HepG2 (cell line): Measurements from ENCODE around the gene GMEB2. TPM values are rescaled to one million over a fixed set of nuclear protein-coding genes. Genes with fewer than 3 reads are reported as not detected.

ENCODE experiments used
- AGO1 ChIP-seq: fragments of 200-400 bp; formaldehyde crosslinking; IDR thresholded peaks from 2 replicates; pipeline ENCODE4 v1.6.1; 2017; ENCODE audit warnings: mild to moderate bottlenecking, low read depth, low read length, moderate library complexity; ENCODE audit not compliant: poor library complexity, severe bottlenecking
- ATAD3A ChIP-seq: sonication (generic); formaldehyde crosslinking; IDR thresholded peaks from 2 replicates; pipeline ENCODE4 v1.4.0; 2020; ENCODE audit warnings: missing genetic modification reagents
- BRCA1 ChIP-seq: sonication (generic); formaldehyde crosslinking; IDR thresholded peaks from 2 replicates; pipeline ENCODE4 v1.4.0; 2020; ENCODE audit warnings: missing genetic modification reagents
- DR1 ChIP-seq: sonication (generic); formaldehyde crosslinking; IDR thresholded peaks from 2 replicates; pipeline ENCODE4 v1.8.0; 2021; ENCODE audit warnings: mild to moderate bottlenecking, missing genetic modification reagents, inconsistent platforms
- GTF2F1 ChIP-seq: fragments of 150-350 bp; IDR thresholded peaks from 2 replicates; pipeline ENCODE4 v1.6.1; 2014; ENCODE audit warnings: low read length
- HDAC1 ChIP-seq: sonication (generic); formaldehyde crosslinking; IDR thresholded peaks from 2 replicates; pipeline ENCODE4 v1.5.1; 2020; ENCODE audit warnings: mild to moderate bottlenecking, missing genetic modification reagents
- JUND ChIP-seq: sonication (generic); formaldehyde crosslinking; IDR thresholded peaks from 2 replicates; pipeline ENCODE4 v1.8.0; 2022; ENCODE audit warnings: mild to moderate bottlenecking, missing genetic modification reagents
- KDM1A ChIP-seq: IDR thresholded peaks from 2 replicates; pipeline ENCODE4 v1.6.1; 2016; ENCODE audit warnings: missing compliant biosample characterization
- MED8 ChIP-seq: sonication (generic); formaldehyde crosslinking; IDR thresholded peaks from 2 replicates; pipeline ENCODE4 v1.8.1; 2023; ENCODE audit warnings: mild to moderate bottlenecking, missing genetic modification reagents; ENCODE audit not compliant: insufficient replicate concordance
- MIER3 ChIP-seq: IDR thresholded peaks from 2 replicates; pipeline ENCODE4 v1.6.1; 2016; ENCODE audit warnings: missing compliant biosample characterization, borderline replicate concordance
- RXRB ChIP-seq: IDR thresholded peaks from 2 replicates; pipeline ENCODE4 v1.6.1; 2016; ENCODE audit warnings: borderline replicate concordance, missing genetic modification reagents, missing compliant biosample characterization
- SMARCE1 ChIP-seq: fragments of 450-650 bp; IDR thresholded peaks from 2 replicates; pipeline ENCODE4 v1.6.1; 2017; ENCODE audit warnings: borderline replicate concordance
- ZFYVE20 ChIP-seq: sonication (generic); formaldehyde crosslinking; IDR thresholded peaks from 2 replicates; pipeline ENCODE4 v1.8.0; 2023; ENCODE audit warnings: low read depth, mild to moderate bottlenecking, moderate library complexity, missing genetic modification reagents, borderline replicate concordance
- ZNF207 ChIP-seq: fragments of 450-650 bp; IDR thresholded peaks from 2 replicates; pipeline ENCODE4 v1.6.1; 2016; ENCODE audit warnings: antibody characterized with exemption, borderline replicate concordance
- ZNF354B ChIP-seq: sonication (generic); formaldehyde crosslinking; IDR thresholded peaks from 2 replicates; pipeline ENCODE4 v1.8.0; 2022; ENCODE audit warnings: mild to moderate bottlenecking, missing genetic modification reagents
- ZNF446 ChIP-seq: sonication (generic); formaldehyde crosslinking; IDR thresholded peaks from 2 replicates; pipeline ENCODE4 v1.5.0; 2020; ENCODE audit warnings: mild to moderate bottlenecking, missing genetic modification reagents
- ZNF788 ChIP-seq: sonication (generic); formaldehyde crosslinking; IDR thresholded peaks from 2 replicates; pipeline ENCODE4 v1.5.0; 2020; ENCODE audit warnings: mild to moderate bottlenecking, missing genetic modification reagents, borderline replicate concordance
- ZSCAN12 ChIP-seq: sonication (generic); formaldehyde crosslinking; IDR thresholded peaks from 2 replicates; pipeline ENCODE4 v1.9.0; 2021; ENCODE audit warnings: mild to moderate bottlenecking, missing genetic modification reagents
- ZSCAN20 ChIP-seq: sonication (generic); formaldehyde crosslinking; IDR thresholded peaks from 2 replicates; pipeline ENCODE4 v1.4.0; 2020; ENCODE audit warnings: missing genetic modification reagents, mild to moderate bottlenecking, borderline replicate concordance
- polyA plus RNA-seq, 8 experiments: library from polyadenylated mRNA; depleted of rRNA in 3 of 8; stranded (reverse) in 7 of 8; unstranded in 1 of 8; fragments of >200 nt; fragmentation: Illumina TruSeq in 4 of 8; extraction: Trizol in 4 of 8; gene quantifications; 2 replicates each; pipeline versions ENCODE4 v1.2.1 to v1.2.3, GENCODE V29; 2011 to 2016; ENCODE audit warnings: low read depth in 4 of 8, missing spikeins in 1 of 8, mixed read lengths in 1 of 8; ENCODE audit not compliant: insufficient read depth in 1 of 8
- total RNA-seq, 5 experiments: library from RNA; depleted of rRNA; stranded (reverse); fragments of >200 nt; fragmentation: Illumina TruSeq; extraction: Trizol; gene quantifications; 2 replicates each; pipeline ENCODE4 v1.2.3, GENCODE V29; 2016; ENCODE audit warnings: low read depth in 1 of 5
- TF ChIP-seq, protein P1 (sequence below): sonication (generic); formaldehyde crosslinking; IDR thresholded peaks from 2 replicates; pipeline ENCODE4 v1.4.0; 2020; ENCODE audit warnings: missing genetic modification reagents
- TF ChIP-seq, protein P2 (sequence below): sonication (generic); formaldehyde crosslinking; IDR thresholded peaks from 2 replicates; pipeline ENCODE4 v1.5.0; 2020; ENCODE audit warnings: missing genetic modification reagents
- TF ChIP-seq, protein P3 (sequence below): sonication (generic); formaldehyde crosslinking; IDR thresholded peaks from 2 replicates; pipeline ENCODE4 v1.4.0; 2020; ENCODE audit warnings: low read depth, mild to moderate bottlenecking, missing genetic modification reagents
- TF ChIP-seq, protein P4 (sequence below): sonication (generic); formaldehyde crosslinking; IDR thresholded peaks from 2 replicates; pipeline ENCODE4 v1.4.0; 2020; ENCODE audit warnings: missing genetic modification reagents, low read depth, mild to moderate bottlenecking, borderline replicate concordance
- TF ChIP-seq, protein P5 (sequence below): sonication (generic); formaldehyde crosslinking; IDR thresholded peaks from 2 replicates; pipeline ENCODE4 v1.8.0; 2022; ENCODE audit warnings: missing genetic modification reagents, mild to moderate bottlenecking, borderline replicate concordance
- TF ChIP-seq, protein P6 (sequence below): sonication (generic); formaldehyde crosslinking; IDR thresholded peaks from 2 replicates; pipeline ENCODE4 v1.4.0; 2020; ENCODE audit warnings: missing genetic modification reagents

Gene GMEB2
- total and polyA plus RNA-seq, 2 of the 13 experiments (the other 11 are each of a cell fraction or from before 2014, with no cell fraction given): 10.6 to 12.4 TPM

DNA sequence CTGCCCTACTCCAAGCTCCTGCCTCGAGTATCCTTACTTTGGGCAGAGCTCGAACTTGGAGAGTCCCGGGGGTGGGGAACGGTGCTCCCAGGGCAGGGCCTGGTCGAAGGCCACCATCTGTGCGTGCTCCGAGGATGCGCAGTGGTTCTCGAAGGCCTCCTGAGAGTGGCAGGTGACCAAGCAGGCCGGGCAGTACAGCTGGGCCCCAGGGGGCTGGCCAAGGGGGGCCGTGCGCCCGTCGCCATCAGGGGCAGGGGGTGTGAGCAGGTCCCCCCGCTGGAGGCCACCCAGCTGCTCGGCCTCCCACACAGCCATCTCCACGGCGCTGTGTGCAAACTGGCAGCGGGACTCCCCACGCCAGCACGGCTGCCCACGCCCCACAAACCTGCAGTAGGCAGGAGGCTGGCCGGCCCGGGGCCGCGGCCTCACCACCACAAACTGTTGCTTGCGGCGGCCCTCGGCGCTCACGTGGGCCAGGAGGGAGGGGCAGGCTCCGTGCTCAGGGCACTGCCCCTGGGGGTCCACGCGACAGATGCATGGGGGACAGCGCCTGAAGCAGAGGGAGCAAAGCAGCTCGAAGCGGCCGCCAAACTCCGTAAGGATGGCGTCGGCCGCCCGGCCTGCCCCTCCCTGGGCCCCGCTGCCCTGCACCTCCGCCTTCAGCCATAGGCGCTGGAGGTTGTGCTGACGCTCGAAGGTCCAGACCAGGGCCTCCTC, 54.7 kb downstream of the GMEB2 start (continued):
- no peak for TF ChIP-seq ZNF354B (CRISPR knock-in tag)
- TF ChIP-seq, protein P1, sequence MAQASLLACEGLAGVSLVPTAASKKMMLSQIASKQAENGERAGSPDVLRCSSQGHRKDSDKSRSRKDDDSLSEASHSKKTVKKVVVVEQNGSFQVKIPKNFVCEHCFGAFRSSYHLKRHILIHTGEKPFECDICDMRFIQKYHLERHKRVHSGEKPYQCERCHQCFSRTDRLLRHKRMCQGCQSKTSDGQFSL (CRISPR knock-in tag): no peak
- TF ChIP-seq ZSCAN20 (CRISPR knock-in tag): no peak
- TF ChIP-seq ZNF788: peak; percentile 44; the same call in 1 of the 2 replicates
- no peak for TF ChIP-seq BRCA1
- no peak for TF ChIP-seq SMARCE1
- TF ChIP-seq MIER3 (CRISPR knock-in tag): no peak
- no peak for TF ChIP-seq ZFYVE20 (CRISPR knock-in tag)
- TF ChIP-seq, protein P2, sequence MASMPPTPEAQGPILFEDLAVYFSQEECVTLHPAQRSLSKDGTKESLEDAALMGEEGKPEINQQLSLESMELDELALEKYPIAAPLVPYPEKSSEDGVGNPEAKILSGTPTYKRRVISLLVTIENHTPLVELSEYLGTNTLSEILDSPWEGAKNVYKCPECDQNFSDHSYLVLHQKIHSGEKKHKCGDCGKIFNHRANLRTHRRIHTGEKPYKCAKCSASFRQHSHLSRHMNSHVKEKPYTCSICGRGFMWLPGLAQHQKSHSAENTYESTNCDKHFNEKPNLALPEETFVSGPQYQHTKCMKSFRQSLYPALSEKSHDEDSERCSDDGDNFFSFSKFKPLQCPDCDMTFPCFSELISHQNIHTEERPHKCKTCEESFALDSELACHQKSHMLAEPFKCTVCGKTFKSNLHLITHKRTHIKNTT (CRISPR knock-in tag): no peak
- TF ChIP-seq HDAC1 (CRISPR knock-in tag): 0 out of 2 replicates have a peak, but pooled peaks have one; percentile 9
- TF ChIP-seq ZSCAN12 (CRISPR knock-in tag): no peak
- TF ChIP-seq, protein P3, sequence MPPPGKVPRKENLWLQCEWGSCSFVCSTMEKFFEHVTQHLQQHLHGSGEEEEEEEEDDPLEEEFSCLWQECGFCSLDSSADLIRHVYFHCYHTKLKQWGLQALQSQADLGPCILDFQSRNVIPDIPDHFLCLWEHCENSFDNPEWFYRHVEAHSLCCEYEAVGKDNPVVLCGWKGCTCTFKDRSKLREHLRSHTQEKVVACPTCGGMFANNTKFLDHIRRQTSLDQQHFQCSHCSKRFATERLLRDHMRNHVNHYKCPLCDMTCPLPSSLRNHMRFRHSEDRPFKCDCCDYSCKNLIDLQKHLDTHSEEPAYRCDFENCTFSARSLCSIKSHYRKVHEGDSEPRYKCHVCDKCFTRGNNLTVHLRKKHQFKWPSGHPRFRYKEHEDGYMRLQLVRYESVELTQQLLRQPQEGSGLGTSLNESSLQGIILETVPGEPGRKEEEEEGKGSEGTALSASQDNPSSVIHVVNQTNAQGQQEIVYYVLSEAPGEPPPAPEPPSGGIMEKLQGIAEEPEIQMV (CRISPR knock-in tag): no peak
- TF ChIP-seq AGO1: peak; percentile 7
- TF ChIP-seq GTF2F1: no peak
- TF ChIP-seq, protein P4, sequence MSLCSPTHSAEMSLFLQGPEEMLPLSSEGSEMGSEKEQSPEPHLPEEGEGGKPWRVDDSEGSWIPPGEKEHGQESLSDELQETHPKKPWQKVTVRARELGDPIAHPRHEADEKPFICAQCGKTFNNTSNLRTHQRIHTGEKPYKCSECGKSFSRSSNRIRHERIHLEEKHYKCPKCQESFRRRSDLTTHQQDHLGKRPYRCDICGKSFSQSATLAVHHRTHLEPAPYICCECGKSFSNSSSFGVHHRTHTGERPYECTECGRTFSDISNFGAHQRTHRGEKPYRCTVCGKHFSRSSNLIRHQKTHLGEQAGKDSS: no peak
- no peak for TF ChIP-seq RXRB (CRISPR knock-in tag)
- TF ChIP-seq KDM1A (CRISPR knock-in tag): no peak
- TF ChIP-seq, protein P5, sequence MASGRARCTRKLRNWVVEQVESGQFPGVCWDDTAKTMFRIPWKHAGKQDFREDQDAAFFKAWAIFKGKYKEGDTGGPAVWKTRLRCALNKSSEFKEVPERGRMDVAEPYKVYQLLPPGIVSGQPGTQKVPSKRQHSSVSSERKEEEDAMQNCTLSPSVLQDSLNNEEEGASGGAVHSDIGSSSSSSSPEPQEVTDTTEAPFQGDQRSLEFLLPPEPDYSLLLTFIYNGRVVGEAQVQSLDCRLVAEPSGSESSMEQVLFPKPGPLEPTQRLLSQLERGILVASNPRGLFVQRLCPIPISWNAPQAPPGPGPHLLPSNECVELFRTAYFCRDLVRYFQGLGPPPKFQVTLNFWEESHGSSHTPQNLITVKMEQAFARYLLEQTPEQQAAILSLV (CRISPR knock-in tag): no peak
- no peak for TF ChIP-seq MED8 (CRISPR knock-in tag)
- no peak for TF ChIP-seq ZNF207
- TF ChIP-seq JUND (CRISPR knock-in tag): no peak
- no peak for TF ChIP-seq ZNF446 (CRISPR knock-in tag)
- no peak for TF ChIP-seq DR1 (CRISPR knock-in tag)
- TF ChIP-seq, protein P6, sequence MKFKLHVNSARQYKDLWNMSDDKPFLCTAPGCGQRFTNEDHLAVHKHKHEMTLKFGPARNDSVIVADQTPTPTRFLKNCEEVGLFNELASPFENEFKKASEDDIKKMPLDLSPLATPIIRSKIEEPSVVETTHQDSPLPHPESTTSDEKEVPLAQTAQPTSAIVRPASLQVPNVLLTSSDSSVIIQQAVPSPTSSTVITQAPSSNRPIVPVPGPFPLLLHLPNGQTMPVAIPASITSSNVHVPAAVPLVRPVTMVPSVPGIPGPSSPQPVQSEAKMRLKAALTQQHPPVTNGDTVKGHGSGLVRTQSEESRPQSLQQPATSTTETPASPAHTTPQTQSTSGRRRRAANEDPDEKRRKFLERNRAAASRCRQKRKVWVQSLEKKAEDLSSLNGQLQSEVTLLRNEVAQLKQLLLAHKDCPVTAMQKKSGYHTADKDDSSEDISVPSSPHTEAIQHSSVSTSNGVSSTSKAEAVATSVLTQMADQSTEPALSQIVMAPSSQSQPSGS (CRISPR knock-in tag): no peak
- TF ChIP-seq ATAD3A (CRISPR knock-in tag): no peak
